22Rv1 (cell line): ENCODE measurements around the gene PIGQ.

Experiments
- CTCF ChIP-seq: fragments of 450-650 bp; IDR thresholded peaks from 2 replicates; pipeline ENCODE4 v1.5.1; 2017; ENCODE audit warnings: mild to moderate bottlenecking
- ZFX ChIP-seq: fragments of 450-650 bp; IDR thresholded peaks from 2 replicates; pipeline ENCODE4 v1.6.1; 2017; ENCODE audit warnings: antibody characterized with exemption, borderline replicate concordance

- TF ChIP-seq CTCF (no peak), ZFX (no peak)
Measured at GRCh38 chr16:558298-559020, 11.3 kb upstream of the PIGQ start.
